Measurements from ENCODE around the gene RGS6. TPM values are rescaled to one million over a fixed set of nuclear protein-coding genes. Genes with fewer than 3 reads are reported as not detected.

Gene RGS6
- total and polyA plus RNA-seq, 8 donors: 0.12 to 4.1 (median 2.8) TPM

GRCh38 chr14:72588521-72588920, 656.3 kb downstream of the RGS6 start:
- no peak for TF ChIP-seq CTCF (IDR thresholded peaks at IDR 0.05)
- Histone ChIP-seq H3K36me3 (no peaks in the 10 kb centered on the region), H3K9me3 (no peaks in the 10 kb centered on the region), H3K4me3 (no peak overlapping the region), H3K4me1 (no peaks in the 10 kb centered on the region), H3K27me3 (peaks cover 0 to 13% of the 10 kb centered on the region in 2 donors), H3K27ac (no peak overlapping the region)
- intact Hi-C loops (cut with DNase I): no loop called here
- ATAC-seq (no peak), DNase-seq (no peak)

GRCh38 chr14:72589652-72590051, 657.4 kb downstream of the RGS6 start:
- Histone ChIP-seq H3K36me3 (no peaks in the 10 kb centered on the region), H3K4me1 (no peaks in the 10 kb centered on the region), H3K27me3 (peaks cover 0 to 13% of the 10 kb centered on the region in 2 donors), H3K27ac (no peak overlapping the region), H3K9me3 (no peaks in the 10 kb centered on the region), H3K4me3 (no peak overlapping the region)
- intact Hi-C loops (cut with DNase I): no loop called here
- no peak for ATAC-seq
- TF ChIP-seq CTCF (IDR thresholded peaks at IDR 0.05): no peak
- no peak for DNase-seq

GRCh38 chr14:72590577-72590976, 658.3 kb downstream of the RGS6 start:
- no peak for TF ChIP-seq CTCF (IDR thresholded peaks at IDR 0.05)
- no peak for ATAC-seq
- intact Hi-C loops (cut with DNase I): no loop called here

GRCh38 chr14:72591391-72591790, 659.2 kb downstream of the RGS6 start:
- no peak for ATAC-seq
- Histone ChIP-seq H3K36me3 (no peaks in the 10 kb centered on the region), H3K4me1 (no peaks in the 10 kb centered on the region), H3K27ac (no peak overlapping the region), H3K27me3 (peaks cover 0 to 20% of the 10 kb centered on the region in 2 donors), H3K4me3 (no peak overlapping the region), H3K9me3 (no peaks in the 10 kb centered on the region)
- no peak for TF ChIP-seq CTCF (IDR thresholded peaks at IDR 0.05)
- DNase-seq: no peak
- intact Hi-C loops (cut with DNase I): no loop called here

More at GRCh38 chr14:72590577-72590976, 658.3 kb downstream of the RGS6 start:
- Histone ChIP-seq H3K4me1 (no peaks in the 10 kb centered on the region), H3K36me3 (no peaks in the 10 kb centered on the region), H3K27ac (no peak overlapping the region), H3K27me3 (peaks cover 0 to 13% of the 10 kb centered on the region in 2 donors), H3K9me3 (no peaks in the 10 kb centered on the region), H3K4me3 (no peak overlapping the region)
- DNase-seq: no peak

- H3K4me3 ChIP-seq: no peak overlapping the region
- peaks cover 0 to 36% of the 10 kb centered on the region in 2 donors for H3K27me3 ChIP-seq
- no peaks in the 10 kb centered on the region for H3K4me1 ChIP-seq
- no peak for TF ChIP-seq CTCF (IDR thresholded peaks at IDR 0.05)
- DNase-seq: no peak
- intact Hi-C loops (cut with DNase I): no loop called here
- H3K36me3 ChIP-seq: no peaks in the 10 kb centered on the region
- no peaks in the 10 kb centered on the region for H3K9me3 ChIP-seq
- H3K27ac ChIP-seq: no peak overlapping the region
- ATAC-seq: no peak
Observed at GRCh38 chr14:72594099-72594901, 662.1 kb downstream of the RGS6 start.

Measured in left lung (tissue), 10 donors.